Left ventricle myocardium inferior (tissue), 1 donor: Measurements from ENCODE around the gene SCNN1A. TPM values are rescaled to one million over a fixed set of nuclear protein-coding genes. Genes with fewer than 3 reads are reported as not detected.

Experiments used
- DNase-seq: peaks from one replicate; pipeline ENCODE4 v3.0.0-alpha.2; 2020
- H3K27ac ChIP-seq: fragments of 200-600 bp; replicated peaks from 2 replicates; pipeline ENCODE4 v1.8.0; 2021
- H3K27me3 ChIP-seq: fragments of 200-600 bp; 2 replicates; pipeline ENCODE4 v1.8.0; 2021; ENCODE audit warnings: low read depth
- H3K36me3 ChIP-seq: fragments of 200-600 bp; 2 replicates; pipeline ENCODE4 v1.8.0; 2021
- H3K4me1 ChIP-seq: fragments of 200-600 bp; 2 replicates; pipeline ENCODE4 v1.8.0; 2021
- H3K4me3 ChIP-seq: fragments of 200-600 bp; 2 replicates; pipeline ENCODE4 v1.8.0; 2021; ENCODE audit warnings: mild to moderate bottlenecking, moderate library complexity
- H3K9me3 ChIP-seq: fragments of 200-600 bp; replicated peaks from 2 replicates; pipeline ENCODE4 v1.8.0; 2021
- CTCF ChIP-seq: fragments of 200-600 bp; IDR thresholded peaks from 2 replicates; pipeline ENCODE4 v1.8.0; 2021; ENCODE audit warnings: antibody characterized with exemption, mild to moderate bottlenecking, borderline replicate concordance
- intact Hi-C: fragments of 100-400 bp; cut with micrococcal nuclease; formaldehyde crosslinking; loops from one replicate; pipeline ENCODE4 v1.11.0; 2022
- total RNA-seq: library from RNA; stranded (reverse); fragmentation: NEBNext Ultra II Directional; extraction: Animal tissue kit (Norgen Biotek cat#: 25700); gene quantifications from one replicate; pipeline ENCODE4 v1.2.1, GENCODE V29; 2021
- donor health status: DM: no; HTN: yes; CAD: no; lungs with severe emphysema.

Gene SCNN1A
- total RNA-seq, 1 donor from 2014 or later: 0.22 TPM

GRCh38 chr12:6323995-6324711 is 51.2 kb downstream of the SCNN1A start:
- TF ChIP-seq CTCF: no peak
- Histone ChIP-seq H3K9me3 (no peaks in the 10 kb centered on the region), H3K4me1 (peaks cover 71% of the 10 kb centered on the region), H3K27ac (peak overlapping the region; percentile 83), H3K27me3 (no peaks in the 10 kb centered on the region), H3K36me3 (peaks cover 13% of the 10 kb centered on the region), H3K4me3 (peak overlapping the region; percentile 39)
- DNase-seq: no peak
- intact Hi-C loops: no loop called here

- peak overlapping the region; percentile 39 for H3K4me3 ChIP-seq
- H3K4me1 ChIP-seq: peaks cover 68% of the 10 kb centered on the region
- no peaks in the 10 kb centered on the region for H3K27me3 ChIP-seq
- DNase-seq: no peak
- peak; percentile 57 for TF ChIP-seq CTCF
- intact Hi-C loops: no loop called here
- H3K36me3 ChIP-seq: peaks cover 6% of the 10 kb centered on the region
- H3K9me3 ChIP-seq: no peaks in the 10 kb centered on the region
- peak overlapping the region; percentile 83 for H3K27ac ChIP-seq
Observed at GRCh38 chr12:6323340-6323994, 51.9 kb downstream of the SCNN1A start.

GRCh38 chr12:6322969-6323339 is 52.4 kb downstream of the SCNN1A start:
- peaks cover 1% of the 10 kb centered on the region for H3K36me3 ChIP-seq
- no peak for DNase-seq
- peak overlapping the region; percentile 83 for H3K27ac ChIP-seq
- intact Hi-C loops: no loop called here
- no peaks in the 10 kb centered on the region for H3K9me3 ChIP-seq
- TF ChIP-seq CTCF: no peak
- peak overlapping the region; percentile 1 for H3K4me3 ChIP-seq
- H3K27me3 ChIP-seq: no peaks in the 10 kb centered on the region
- H3K4me1 ChIP-seq: peaks cover 63% of the 10 kb centered on the region

- H3K9me3 ChIP-seq: no peaks in the 10 kb centered on the region
- intact Hi-C loops: no loop called here
Observed at GRCh38 chr12:6322352-6322751, 53.0 kb downstream of the SCNN1A start.

GRCh38 chr12:6321905-6322304 is 53.5 kb downstream of the SCNN1A start:
- intact Hi-C loops: no loop called here
- Histone ChIP-seq H3K27ac (peak overlapping the region; percentile 83), H3K4me1 (peaks cover 53% of the 10 kb centered on the region), H3K9me3 (no peaks in the 10 kb centered on the region), H3K4me3 (no peak overlapping the region), H3K36me3 (no peaks in the 10 kb centered on the region), H3K27me3 (no peaks in the 10 kb centered on the region)
- no peak for TF ChIP-seq CTCF
- no peak for DNase-seq

More at GRCh38 chr12:6322352-6322751, 53.0 kb downstream of the SCNN1A start:
- peaks cover 57% of the 10 kb centered on the region for H3K4me1 ChIP-seq
- H3K27ac ChIP-seq: peak overlapping the region; percentile 83
- no peaks in the 10 kb centered on the region for H3K27me3 ChIP-seq
- H3K4me3 ChIP-seq: no peak overlapping the region
- no peak for DNase-seq
- no peaks in the 10 kb centered on the region for H3K36me3 ChIP-seq
- TF ChIP-seq CTCF: no peak
